Non-pigmented ciliary epithelial cell (primary cell): Measurements from ENCODE around the gene SFTA2.
A peak's percentile ranks its signal among the peaks of the same experiment; 100 is the strongest.
"Not testable (repeated sequence)": the region's sequence is repeated elsewhere in the genome, so short reads cannot be mapped to it uniquely, and the experiment has no call there.

Experiments
- DNase-seq: peaks from one replicate; pipeline ENCODE4 v3.0.0-alpha.2; 2010; ENCODE audit warnings: low read depth

Gene SFTA2

GRCh38 chr6:30912746-30913520 is 19.0 kb downstream of the SFTA2 start:
- DNase-seq, result no peak

GRCh38 chr6:30910473-30910872 is 21.5 kb downstream of the SFTA2 start:
- DNase-seq, result not testable (repeated sequence)

GRCh38 chr6:30908700-30909099 is 23.3 kb downstream of the SFTA2 start:
- no peak for DNase-seq

DNA sequence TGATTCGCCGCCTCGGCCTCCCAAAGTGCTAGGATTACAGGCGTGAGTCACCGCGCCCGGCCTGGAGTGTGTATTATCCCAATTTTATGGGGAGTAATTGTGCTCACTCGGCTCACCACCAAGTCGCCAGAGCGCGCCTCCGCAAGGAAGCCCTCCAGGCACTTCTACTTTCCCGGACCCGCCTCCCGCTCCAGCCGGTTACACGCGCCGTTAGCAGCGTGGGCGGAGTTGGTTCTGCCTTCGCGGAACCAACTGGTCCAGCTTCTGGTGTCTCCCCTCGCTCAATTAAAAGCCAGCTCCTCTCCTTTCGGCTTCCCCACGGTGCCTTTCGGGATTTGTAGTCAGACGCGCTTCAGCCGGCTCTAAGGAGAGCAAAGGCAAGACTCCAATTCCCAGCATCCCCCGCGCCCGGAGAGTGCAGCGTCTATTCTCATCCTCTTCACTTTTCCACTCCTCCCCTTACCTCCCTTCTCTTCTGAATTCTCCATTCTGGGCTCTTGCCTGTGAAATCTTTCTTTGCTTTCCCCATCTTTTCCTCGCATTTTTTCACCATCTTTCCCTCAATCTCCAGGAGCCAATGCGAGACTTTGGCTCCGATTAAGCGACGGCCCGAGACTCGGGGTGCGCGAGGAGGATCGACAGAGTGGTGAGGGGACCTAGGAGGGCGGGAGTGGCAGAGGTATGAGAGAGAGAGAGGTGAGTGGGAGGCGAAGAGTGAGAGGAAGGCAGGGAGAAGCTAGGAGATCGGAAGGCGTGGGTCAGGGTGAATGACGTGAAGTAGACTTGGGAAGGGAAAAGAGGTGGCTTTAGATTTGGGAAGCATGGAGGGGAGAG is 24.0 kb downstream of the SFTA2 start, which contains the start of gene GTF2H4:
GTF2H4 (plus strand) TSS at position 450 of the 834 bp plus-strand sequence.
- peak; percentile 97 for DNase-seq

DNA sequence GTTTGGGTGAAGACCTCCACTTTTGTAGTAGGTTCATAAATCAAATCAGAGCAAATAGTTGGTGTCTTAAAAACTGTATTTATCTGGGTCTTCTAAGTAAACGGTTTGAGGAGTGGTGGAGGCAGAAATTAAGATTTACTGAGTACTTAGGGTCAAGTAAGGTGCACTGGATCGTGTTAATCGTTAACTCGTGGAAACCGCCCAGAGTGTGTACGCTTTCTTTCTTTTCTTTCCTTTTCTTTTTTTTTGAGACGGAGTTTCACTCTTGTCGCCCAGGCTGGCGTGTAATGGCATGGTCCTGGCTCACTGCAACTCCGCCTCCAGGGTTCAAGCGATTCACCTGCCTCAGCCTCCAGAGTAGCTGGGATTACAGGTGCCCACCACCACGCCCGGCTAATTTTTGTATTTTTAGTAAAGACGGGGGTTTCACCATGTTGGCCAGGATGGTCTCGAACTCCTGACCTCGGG is 24.6 kb downstream of the SFTA2 start:
- DNase-seq, result not testable (repeated sequence)

DNA sequence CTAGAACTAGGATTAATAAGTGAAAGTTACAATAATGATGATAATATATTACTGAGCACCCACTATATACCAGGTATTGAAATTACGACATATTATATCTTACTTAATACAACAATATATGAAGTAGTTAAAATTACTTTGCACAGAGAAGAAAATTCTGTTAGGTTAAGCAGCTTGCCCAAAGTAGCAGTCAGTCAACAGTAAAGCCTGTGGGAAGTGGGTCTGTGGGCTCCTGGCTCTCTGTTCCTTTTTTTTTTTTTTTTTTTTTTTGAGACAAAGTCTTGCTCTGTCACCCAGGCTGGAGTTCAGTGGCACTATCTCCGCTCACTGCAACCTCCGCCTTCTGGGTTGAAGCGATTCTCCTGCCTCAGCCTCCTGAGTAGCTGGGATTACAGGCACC is 28.7 kb downstream of the SFTA2 start:
- no peak for DNase-seq

DNA sequence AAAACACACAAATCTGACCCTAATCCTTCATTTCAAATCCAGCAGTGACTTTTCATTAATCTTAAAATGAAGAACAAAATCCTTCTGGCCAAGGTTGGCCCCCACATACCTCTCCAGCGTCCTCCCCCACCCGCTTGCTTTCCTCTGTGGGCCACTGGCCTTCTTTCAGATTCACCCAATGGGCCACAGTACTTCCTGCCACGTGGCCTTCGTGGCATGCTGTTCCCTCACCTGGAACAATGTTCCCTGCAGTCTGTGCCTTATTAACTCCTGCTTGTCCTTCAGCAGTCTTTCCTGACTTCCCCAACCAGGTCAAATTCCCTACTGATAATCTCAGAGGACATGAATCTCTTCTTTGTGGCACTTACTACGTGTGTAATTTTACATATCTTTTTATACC is 29.3 kb downstream of the SFTA2 start:
- no peak for DNase-seq

DNA sequence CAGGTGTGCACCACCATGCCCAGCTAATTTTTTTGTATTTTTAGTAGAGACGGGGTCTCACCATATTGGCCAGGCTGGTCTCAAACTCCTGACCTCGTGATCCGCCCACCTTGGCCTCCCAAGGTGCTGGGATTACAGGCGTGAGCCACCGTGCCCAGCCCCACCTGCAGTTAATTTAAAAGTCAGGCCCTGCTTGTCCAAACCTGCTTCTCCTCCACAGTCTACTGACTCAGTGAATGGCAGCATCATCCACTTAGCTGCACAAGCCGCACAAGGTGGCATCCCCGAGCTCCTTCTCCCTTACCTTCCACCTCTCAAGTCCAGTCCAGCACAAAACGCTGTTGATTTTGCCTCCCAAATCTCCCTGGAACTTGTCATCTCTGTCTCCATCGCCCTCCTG is 29.8 kb downstream of the SFTA2 start:
- not testable (repeated sequence) for DNase-seq

DNA sequence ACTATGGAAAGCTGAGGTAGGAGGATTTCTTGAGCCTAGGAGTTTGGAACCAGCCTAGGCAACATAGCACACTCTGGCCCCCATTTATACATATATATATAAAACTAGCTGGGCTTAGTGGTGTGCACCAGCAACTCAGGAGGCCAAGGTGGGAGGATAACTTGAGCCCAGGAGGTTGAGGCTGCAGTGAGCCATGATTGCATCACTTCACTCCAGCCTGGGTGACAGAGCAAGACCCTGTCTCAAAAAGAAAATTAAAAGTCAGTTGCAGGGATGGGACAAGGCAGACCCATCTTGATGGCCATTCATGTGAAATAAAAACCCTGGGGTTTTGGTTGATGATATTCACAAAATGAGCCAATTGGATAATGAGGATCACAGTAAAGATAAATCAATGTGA is 30.5 kb downstream of the SFTA2 start:
- no peak for DNase-seq

- no peak for DNase-seq
These were observed 31.0 kb downstream of the SFTA2 start for GRCh38 chr6:30900863-30901417.

GRCh38 chr6:30898750-30899360 is 33.1 kb downstream of the SFTA2 start:
- no peak for DNase-seq

DNA sequence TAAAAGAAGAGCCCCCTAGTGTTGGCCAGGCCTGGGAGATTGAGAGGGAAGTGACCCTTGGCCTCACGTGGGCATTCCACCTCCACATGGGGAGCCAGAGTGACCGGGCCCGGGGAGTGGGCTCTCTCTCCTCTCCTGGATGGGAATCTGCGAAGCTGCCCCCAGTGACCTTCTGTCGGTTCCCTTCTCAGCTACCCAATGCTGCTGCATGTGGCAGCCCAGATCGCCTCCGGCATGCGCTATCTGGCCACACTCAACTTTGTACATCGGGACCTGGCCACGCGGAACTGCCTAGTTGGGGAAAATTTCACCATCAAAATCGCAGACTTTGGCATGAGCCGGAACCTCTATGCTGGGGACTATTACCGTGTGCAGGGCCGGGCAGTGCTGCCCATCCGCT is 34.1 kb downstream of the SFTA2 start:
- DNase-seq, result no peak

DNA sequence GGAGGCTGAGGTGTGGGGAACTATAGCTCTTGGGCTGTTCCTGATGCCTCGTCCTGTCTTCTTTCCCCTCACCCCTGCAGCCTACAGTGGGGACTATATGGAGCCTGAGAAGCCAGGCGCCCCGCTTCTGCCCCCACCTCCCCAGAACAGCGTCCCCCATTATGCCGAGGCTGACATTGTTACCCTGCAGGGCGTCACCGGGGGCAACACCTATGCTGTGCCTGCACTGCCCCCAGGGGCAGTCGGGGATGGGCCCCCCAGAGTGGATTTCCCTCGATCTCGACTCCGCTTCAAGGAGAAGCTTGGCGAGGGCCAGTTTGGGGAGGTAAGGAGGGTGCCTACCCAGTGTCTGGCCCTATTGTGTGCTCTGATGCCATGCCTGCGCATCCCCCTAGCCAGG is 35.4 kb downstream of the SFTA2 start:
- no peak for DNase-seq

GRCh38 chr6:30895343-30895742 is 36.6 kb downstream of the SFTA2 start:
- DNase-seq, result no peak

GRCh38 chr6:30894935-30895334 is 37.0 kb downstream of the SFTA2 start:
- no peak for DNase-seq

- no peak for DNase-seq
These were observed 37.6 kb downstream of the SFTA2 start for GRCh38 chr6:30894381-30894780.

- DNase-seq, result no peak
These were observed 38.3 kb downstream of the SFTA2 start for GRCh38 chr6:30893666-30894065.

- no peak for DNase-seq
These were observed 38.9 kb downstream of the SFTA2 start for GRCh38 chr6:30893001-30893591.

DNA sequence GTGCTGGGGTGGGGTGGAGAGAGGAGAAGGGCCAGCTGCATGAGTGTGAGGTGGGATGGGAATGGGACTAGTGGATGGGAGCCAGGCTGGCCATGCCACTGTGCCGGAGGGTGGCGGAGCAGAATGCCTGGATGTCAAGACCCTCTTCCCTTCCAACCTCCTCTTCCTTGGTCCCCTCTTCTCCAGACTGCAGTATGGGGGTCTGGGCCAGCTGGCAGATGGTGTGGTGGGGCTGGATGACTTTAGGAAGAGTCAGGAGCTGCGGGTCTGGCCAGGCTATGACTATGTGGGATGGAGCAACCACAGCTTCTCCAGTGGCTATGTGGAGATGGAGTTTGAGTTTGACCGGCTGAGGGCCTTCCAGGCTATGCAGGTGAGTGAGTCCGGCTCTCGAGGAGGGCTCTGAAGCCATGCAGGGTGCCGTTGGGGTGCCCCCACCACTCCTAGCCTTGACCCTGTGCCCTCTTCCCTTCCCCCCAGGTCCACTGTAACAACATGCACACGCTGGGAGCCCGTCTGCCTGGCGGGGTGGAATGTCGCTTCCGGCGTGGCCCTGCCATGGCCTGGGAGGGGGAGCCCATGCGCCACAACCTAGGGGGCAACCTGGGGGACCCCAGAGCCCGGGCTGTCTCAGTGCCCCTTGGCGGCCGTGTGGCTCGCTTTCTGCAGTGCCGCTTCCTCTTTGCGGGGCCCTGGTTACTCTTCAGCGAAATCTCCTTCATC is 40.0 kb downstream of the SFTA2 start:
- no peak for DNase-seq

GRCh38 chr6:30891450-30891723 is 40.6 kb downstream of the SFTA2 start:
- DNase-seq, result no peak

GRCh38 chr6:30890646-30891449 is 41.1 kb downstream of the SFTA2 start:
- no peak for DNase-seq
